ENCODE measurements around the gene STOX2. TPM values are rescaled to one million over a fixed set of nuclear protein-coding genes. Genes with fewer than 3 reads are reported as not detected.
"Not testable (repeated sequence)": the region's sequence is repeated elsewhere in the genome, so short reads cannot be mapped to it uniquely, and the experiment has no call there.

The STOX2 gene
- total RNA-seq, 1 experiment from 2014 or later, result not detected

GRCh38 chr4:184022679-184023383 is 117.7 kb downstream of the STOX2 start:
- no peak for DNase-seq (ENCODE audit: low read depth)

GRCh38 chr4:184024637-184025036 is 119.5 kb downstream of the STOX2 start:
- no peak for DNase-seq (ENCODE audit: low read depth)

- no peak for DNase-seq (ENCODE audit: low read depth)
These were observed 123.7 kb downstream of the STOX2 start for GRCh38 chr4:184028561-184029374.

- no peak for DNase-seq (ENCODE audit: low read depth)
These were observed 124.9 kb downstream of the STOX2 start for GRCh38 chr4:184030036-184030435.

GRCh38 chr4:184030764-184031163 is 125.7 kb downstream of the STOX2 start:
- DNase-seq (ENCODE audit: low read depth), result no peak

GRCh38 chr4:184032091-184032490 is 127.0 kb downstream of the STOX2 start:
- no peak for DNase-seq (ENCODE audit: low read depth)

- no peak for DNase-seq (ENCODE audit: low read depth)
These were observed 134.9 kb downstream of the STOX2 start for GRCh38 chr4:184039963-184040383.

GRCh38 chr4:184041156-184041555 is 136.0 kb downstream of the STOX2 start:
- no peak for DNase-seq (ENCODE audit: low read depth)

- DNase-seq (ENCODE audit: low read depth), result no peak
These were observed 141.0 kb downstream of the STOX2 start for GRCh38 chr4:184046148-184046547.

GRCh38 chr4:184051262-184051661 is 146.2 kb downstream of the STOX2 start:
- DNase-seq (ENCODE audit: low read depth), result not testable (repeated sequence)

GRCh38 chr4:184052616-184053015 is 147.5 kb downstream of the STOX2 start:
- DNase-seq (ENCODE audit: low read depth), result no peak

- DNase-seq (ENCODE audit: low read depth), result no peak
These were observed 148.3 kb downstream of the STOX2 start for GRCh38 chr4:184053434-184053833.

GRCh38 chr4:184056877-184057276 is 151.8 kb downstream of the STOX2 start:
- DNase-seq (ENCODE audit: low read depth), result no peak

GRCh38 chr4:184058026-184058425 is 152.9 kb downstream of the STOX2 start:
- no peak for DNase-seq (ENCODE audit: low read depth)

GRCh38 chr4:184059099-184059498 is 154.0 kb downstream of the STOX2 start:
- DNase-seq (ENCODE audit: low read depth), result no peak

GRCh38 chr4:184061582-184061981 is 156.5 kb downstream of the STOX2 start:
- DNase-seq (ENCODE audit: low read depth), result no peak

- DNase-seq (ENCODE audit: low read depth), result no peak
These were observed 157.7 kb downstream of the STOX2 start for GRCh38 chr4:184062769-184063168.

- DNase-seq (ENCODE audit: low read depth), result no peak
These were observed 159.8 kb downstream of the STOX2 start for GRCh38 chr4:184064877-184065276.

GRCh38 chr4:184066584-184067300 is 161.6 kb downstream of the STOX2 start:
- no peak for DNase-seq (ENCODE audit: low read depth)

- DNase-seq (ENCODE audit: low read depth), result no peak
These were observed 162.9 kb downstream of the STOX2 start for GRCh38 chr4:184067931-184068554.

All from LHCN-M2 (cell line).